ENCODE data around the gene KCP. TPM values are rescaled to one million over a fixed set of nuclear protein-coding genes. Genes with fewer than 3 reads are reported as not detected.
A peak's percentile ranks its signal among the peaks of the same experiment; 100 is the strongest.

KCP gene
- total and polyA plus RNA-seq, 10 of the 15 experiments (the other 5 are each of a cell fraction or from before 2014, with no cell fraction given) = 0.05 to 7.8 (median 2.5) TPM

DNA sequence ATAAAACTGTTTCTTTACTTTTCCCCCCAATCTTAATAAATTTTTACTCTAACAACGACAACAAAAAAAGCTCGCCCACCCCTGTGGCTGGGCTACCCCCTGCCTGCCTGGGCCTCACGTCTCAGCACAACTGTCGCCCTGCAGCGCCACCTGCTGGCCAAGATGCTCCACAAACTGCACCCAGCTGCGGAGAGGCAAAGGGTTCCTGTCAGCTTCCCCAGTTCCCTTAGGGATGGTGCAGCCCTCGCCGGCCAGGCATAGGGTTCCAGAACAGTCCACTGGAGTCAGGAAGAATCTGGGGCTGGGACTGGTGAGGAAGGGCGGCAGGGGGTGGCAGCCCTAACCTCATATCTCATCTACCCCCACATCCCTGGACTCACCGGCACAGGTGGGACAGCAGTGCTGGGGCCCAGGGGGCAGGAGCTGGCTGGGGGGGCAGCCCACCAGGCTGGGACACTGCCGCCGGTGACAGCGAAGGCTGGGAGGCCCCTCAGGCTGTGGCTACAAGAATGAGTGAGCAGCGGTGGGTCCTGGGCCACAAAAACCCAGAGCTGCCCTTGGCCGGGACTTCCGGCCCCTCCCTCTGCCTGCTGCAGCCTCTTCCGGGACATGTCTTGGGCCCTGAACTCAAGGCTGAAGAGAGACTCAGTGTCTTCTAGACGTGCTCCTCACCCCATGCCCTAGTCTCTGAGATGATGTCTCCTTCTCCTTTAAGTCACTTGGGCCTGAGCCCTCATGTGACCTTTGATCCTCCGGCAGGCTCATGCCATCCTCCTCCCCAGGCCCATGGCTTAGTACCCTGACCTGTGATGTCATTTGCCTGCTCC, 26.7 kb downstream of the KCP start:
- ChIA-PET POLR2A (interaction anchor here (1.0 to 1.5 kb wide), 4 partner anchors 9 to 212 kb away, joined by 4 to 8 read pairs (median 4); partner anchors contain the start of gene ATP6V1F), CTCF (interaction anchor here (0.6 to 2.5 kb wide), 49 partner anchors 9 to 1075 kb away, joined by 3 to 72 read pairs (median 4); partner anchors contain the start of genes ATP6V1F, CALU, METTL2B and STRIP2), SMC1A (ENCODE audit: uncharacterized antibody, unreplicated experiment) (interaction anchor here (0.7 to 2.3 kb wide), 17 partner anchors 13 to 424 kb away, joined by 3 to 32 read pairs (median 4); partner anchors contain the start of gene ATP6V1F), RAD21 (ENCODE audit: unreplicated experiment) (interaction anchor here (0.6 to 2.3 kb wide), 30 partner anchors 14 to 486 kb away, joined by 3 to 19 read pairs (median 4); partner anchors contain the start of genes AHCYL2, ATP6V1F, CALU and HILPDA)
- Histone ChIP-seq H3K36me3 (ENCODE audit: control insufficient read depth in 2 of 2, insufficient read depth in 2 of 2, low read length in 1 of 2) (no peaks in the 10 kb centered on the region), H2AFZ (ENCODE audit: control insufficient read depth, low read depth, low read length) (peak overlapping the region; percentile 99), H3K27me3 (replicated peaks in 1 of 2; ENCODE audit: control insufficient read depth in 2 of 2, insufficient read depth in 2 of 2, low read length in 1 of 2) (no peaks in the 10 kb centered on the region), H3K4me3 (peak overlapping the region; percentile 70), H3K9ac (ENCODE audit: control insufficient read depth, insufficient read depth, low read length) (peak overlapping the region; percentile 74), H3K4me1 (ENCODE audit: control insufficient read depth, insufficient read depth, low read length) (peaks cover 12% of the 10 kb centered on the region), H3K4me2 (ENCODE audit: control insufficient read depth, insufficient read depth) (peak overlapping the region; percentile 81), H4K20me1 (ENCODE audit: control insufficient read depth, insufficient read depth) (no peaks in the 10 kb centered on the region), H3K9me3 (replicated peaks; ENCODE audit: control insufficient read depth, insufficient read depth, low read length) (no peaks in the 10 kb centered on the region), H3K27ac (ENCODE audit: control insufficient read depth, insufficient read depth) (peak overlapping the region; percentile 74), H3K79me2 (ENCODE audit: control insufficient read depth, insufficient read depth, low read length) (no peaks in the 10 kb centered on the region)
- peak; percentile 95 for ATAC-seq
- BruUV-seq (replicated peaks) = no TSS peak
- intact Hi-C loops (cut with micrococcal nuclease; ENCODE audit: unreplicated experiment) (loop anchor here (1.0 to 10.0 kb wide), 6 partner anchors 21 to 457 kb away; partner anchors contain the start of genes ATP6V1F, CCDC136 and HILPDA), in situ Hi-C loops (cut with MboI) (loop anchor here (5.0 kb wide), 1 partner anchor 272 kb away; no protein-coding TSS in a partner anchor)
- FAIRE-seq = peak; percentile 93
- 6% methylated on average over 19 of the region's 19 CpGs for WGBS (ENCODE audit: insufficient coverage, insufficient replicate concordance, low lambda C conversion rate, missing lambda C conversion rate)
- DNase-seq (ENCODE audit: low read depth, low spot score) = peak; percentile 48
- TF ChIP-seq HCFC1 (IDR thresholded peaks at IDR 0.05; ENCODE audit: low read length) = no peak
- no peak for TF ChIP-seq MYC (IDR thresholded peaks at IDR 0.05; ENCODE audit: insufficient read depth, insufficient read length, insufficient replicate concordance, low read length, severe bottlenecking)
- no peak for TF ChIP-seq RCOR1 (conservative IDR thresholded peaks at IDR 0.05; ENCODE audit: low read depth, low read length)
- no peak for TF ChIP-seq CREB1 (IDR thresholded peaks at IDR 0.05; ENCODE audit: low read depth)
- no peak for TF ChIP-seq MEF2A (IDR thresholded peaks at IDR 0.05; ENCODE audit: insufficient read depth, low read depth, low read length)
- TF ChIP-seq IRF4 (IDR thresholded peaks at IDR 0.05; ENCODE audit: low read depth, low read length) = no peak
- peak; percentile 73; the same call in 1 of the 2 replicates for TF ChIP-seq JUNB (IDR thresholded peaks at IDR 0.05)
- TF ChIP-seq ZNF207 (IDR thresholded peaks at IDR 0.05; ENCODE audit: borderline replicate concordance) = peak; percentile 71; the same call in 1 of the 2 replicates
- TF ChIP-seq IRF3 (IDR thresholded peaks at IDR 0.05) = no peak
- no peak for TF ChIP-seq NR2C2 (IDR thresholded peaks at IDR 0.05; ENCODE audit: borderline replicate concordance, control insufficient read depth, insufficient read length, low read depth)
- no peak for TF ChIP-seq MAX (IDR thresholded peaks at IDR 0.05; ENCODE audit: low read depth, low read length)
- TF ChIP-seq ASH2L (IDR thresholded peaks at IDR 0.05; ENCODE audit: borderline replicate concordance, low read depth) = no peak
- TF ChIP-seq CHD1 (IDR thresholded peaks at IDR 0.05; ENCODE audit: low read depth, low read length) = no peak
- TF ChIP-seq MYB (IDR thresholded peaks at IDR 0.05; ENCODE audit: borderline replicate concordance, low read depth, low read length) = no peak
- TF ChIP-seq CHD4 (IDR thresholded peaks at IDR 0.05) = no peak
- peak; percentile 77 for TF ChIP-seq IKZF1 (conservative IDR thresholded peaks at IDR 0.05)
- no peak for TF ChIP-seq FOXK2 (IDR thresholded peaks at IDR 0.05)
- TF ChIP-seq, protein P1, sequence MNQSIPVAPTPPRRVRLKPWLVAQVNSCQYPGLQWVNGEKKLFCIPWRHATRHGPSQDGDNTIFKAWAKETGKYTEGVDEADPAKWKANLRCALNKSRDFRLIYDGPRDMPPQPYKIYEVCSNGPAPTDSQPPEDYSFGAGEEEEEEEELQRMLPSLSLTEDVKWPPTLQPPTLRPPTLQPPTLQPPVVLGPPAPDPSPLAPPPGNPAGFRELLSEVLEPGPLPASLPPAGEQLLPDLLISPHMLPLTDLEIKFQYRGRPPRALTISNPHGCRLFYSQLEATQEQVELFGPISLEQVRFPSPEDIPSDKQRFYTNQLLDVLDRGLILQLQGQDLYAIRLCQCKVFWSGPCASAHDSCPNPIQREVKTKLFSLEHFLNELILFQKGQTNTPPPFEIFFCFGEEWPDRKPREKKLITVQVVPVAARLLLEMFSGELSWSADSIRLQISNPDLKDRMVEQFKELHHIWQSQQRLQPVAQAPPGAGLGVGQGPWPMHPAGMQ (IDR thresholded peaks at IDR 0.05; ENCODE audit: borderline replicate concordance) = no peak
- TF ChIP-seq TARDBP (IDR thresholded peaks at IDR 0.05; ENCODE audit: borderline replicate concordance) = no peak

Measured in GM12878 (cell line).